ENCODE data around the gene HOXB3. TPM values are rescaled to one million over a fixed set of nuclear protein-coding genes. Genes with fewer than 3 reads are reported as not detected.

HOXB3 gene
- total RNA-seq, 4 donors from 2014 or later, result 25.7 to 57.1 (median 34.9) TPM

DNA sequence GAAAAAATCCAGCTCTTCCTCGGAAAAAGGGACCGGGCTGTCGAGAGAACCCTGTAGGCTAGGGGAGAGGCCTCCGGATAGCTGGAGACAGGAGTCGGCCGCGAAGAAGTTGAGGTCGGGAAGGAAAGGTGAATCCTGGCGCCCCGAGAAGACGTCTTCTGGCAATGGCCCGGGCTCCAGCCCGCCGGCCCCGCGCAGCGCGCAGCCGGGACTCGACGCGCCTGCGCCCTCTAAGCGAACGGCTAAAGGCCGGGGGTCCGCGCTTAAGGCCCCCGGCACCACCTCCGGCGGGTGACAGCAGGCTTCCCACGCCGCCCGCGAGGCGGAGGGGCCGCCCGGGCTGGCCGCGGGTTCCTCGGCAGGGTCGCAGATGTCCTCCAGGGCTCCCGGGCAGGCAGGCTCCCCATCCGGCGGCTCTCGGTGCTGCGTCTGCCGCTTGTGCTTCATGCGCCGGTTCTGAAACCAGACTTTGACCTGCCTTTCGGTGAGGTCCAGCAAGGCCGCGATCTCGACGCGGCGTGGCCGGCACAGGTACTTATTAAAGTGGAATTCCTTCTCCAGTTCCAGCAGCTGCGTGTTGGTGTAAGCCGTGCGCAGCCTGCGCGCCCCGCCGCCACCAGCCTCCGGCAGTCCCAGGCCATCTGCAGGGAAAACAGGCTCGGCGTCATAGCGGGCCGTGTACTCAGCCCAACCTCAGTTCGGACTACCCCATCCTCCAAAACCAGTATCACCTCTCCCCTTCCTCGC, 46.8 kb downstream of the HOXB3 start:
- Histone ChIP-seq H3K4me3 (peak overlapping the region; percentile 45 to 74 (median 60)), H3K36me3 (no peaks in the 10 kb centered on the region), H3K27ac (peak overlapping the region; percentile 89 to 95 (median 94)), H3K9me3 (no peaks in the 10 kb centered on the region), H3K4me1 (peaks cover 18 to 56% (median 30%) of the 10 kb centered on the region in 4 donors), H3K27me3 (peaks cover 17% of the 10 kb centered on the region)
- intact Hi-C loops (cut with DNase I; ENCODE audit: low total_unique reads) (loop anchor here (5.0 kb wide), 2 partner anchors 34 to 51 kb away; partner anchors contain the start of gene HOXB4), in situ Hi-C loops (cut with MboI; ENCODE audit: low pct_ligation_motif_present in 1 of 4, low pct_unique_long_range_greater_than_20kb in 1 of 4, low sequenced_read_pairs in 3 of 4) (no loop called here)
- TF ChIP-seq, protein P1, sequence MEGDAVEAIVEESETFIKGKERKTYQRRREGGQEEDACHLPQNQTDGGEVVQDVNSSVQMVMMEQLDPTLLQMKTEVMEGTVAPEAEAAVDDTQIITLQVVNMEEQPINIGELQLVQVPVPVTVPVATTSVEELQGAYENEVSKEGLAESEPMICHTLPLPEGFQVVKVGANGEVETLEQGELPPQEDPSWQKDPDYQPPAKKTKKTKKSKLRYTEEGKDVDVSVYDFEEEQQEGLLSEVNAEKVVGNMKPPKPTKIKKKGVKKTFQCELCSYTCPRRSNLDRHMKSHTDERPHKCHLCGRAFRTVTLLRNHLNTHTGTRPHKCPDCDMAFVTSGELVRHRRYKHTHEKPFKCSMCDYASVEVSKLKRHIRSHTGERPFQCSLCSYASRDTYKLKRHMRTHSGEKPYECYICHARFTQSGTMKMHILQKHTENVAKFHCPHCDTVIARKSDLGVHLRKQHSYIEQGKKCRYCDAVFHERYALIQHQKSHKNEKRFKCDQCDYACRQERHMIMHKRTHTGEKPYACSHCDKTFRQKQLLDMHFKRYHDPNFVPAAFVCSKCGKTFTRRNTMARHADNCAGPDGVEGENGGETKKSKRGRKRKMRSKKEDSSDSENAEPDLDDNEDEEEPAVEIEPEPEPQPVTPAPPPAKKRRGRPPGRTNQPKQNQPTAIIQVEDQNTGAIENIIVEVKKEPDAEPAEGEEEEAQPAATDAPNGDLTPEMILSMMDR (IDR thresholded peaks at IDR 0.05), result peak in 4 of 5 experiments; percentile 3 to 51 (median 28)
- no peak for TF ChIP-seq EP300 (IDR thresholded peaks at IDR 0.05; ENCODE audit: low read depth)
- TF ChIP-seq POLR2A (IDR thresholded peaks at IDR 0.05), result no peak
- peak in 1 of 3 donors; percentile 18 for TF ChIP-seq POLR2AphosphoS5 (IDR thresholded peaks at IDR 0.05)
- peak; percentile 57 for DNase-seq
- 16% methylated on average over 65 of the region's 72 CpGs; no CpG with 5 or more reads in 1 of the 2 donors for WGBS, 2 donors (ENCODE audit: low coverage in 1 of 2)

DNA sequence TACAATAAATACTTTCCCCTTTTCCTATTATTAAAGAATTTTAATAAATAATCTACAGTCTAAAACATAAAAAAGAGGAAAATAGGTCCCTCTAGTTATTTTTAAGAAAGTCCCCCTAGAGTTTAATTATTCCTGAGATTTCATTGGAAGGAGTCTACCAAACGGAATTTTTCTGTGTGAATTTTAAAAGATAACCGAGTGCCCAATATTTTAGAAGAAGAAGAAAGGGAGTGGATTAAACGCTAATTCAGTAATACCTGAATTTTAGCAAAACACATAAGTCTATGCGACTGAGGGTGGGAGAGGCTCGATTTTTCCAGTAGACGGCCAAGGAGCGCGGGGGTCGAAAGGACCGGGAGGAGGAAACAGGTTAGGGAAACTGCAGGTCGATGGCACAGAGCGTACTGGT, 47.3 kb downstream of the HOXB3 start:
- no peak for TF ChIP-seq POLR2A (IDR thresholded peaks at IDR 0.05)
- TF ChIP-seq, protein P1 (IDR thresholded peaks at IDR 0.05), result no peak
- no peak for TF ChIP-seq POLR2AphosphoS5 (IDR thresholded peaks at IDR 0.05)
- TF ChIP-seq EP300 (IDR thresholded peaks at IDR 0.05; ENCODE audit: low read depth), result no peak
- Histone ChIP-seq H3K4me3 (peak overlapping the region; percentile 45 to 74 (median 60)), H3K27me3 (peaks cover 17% of the 10 kb centered on the region), H3K36me3 (no peaks in the 10 kb centered on the region), H3K27ac (peak overlapping the region; percentile 89 to 95 (median 94)), H3K9me3 (no peaks in the 10 kb centered on the region), H3K4me1 (peaks cover 18 to 50% (median 26%) of the 10 kb centered on the region in 4 donors)
- DNase-seq, result no peak
- 11 to 14% methylated on average over 6 to 12 of the region's 12 CpGs for WGBS, 2 donors (ENCODE audit: low coverage in 1 of 2)
- in situ Hi-C loops (cut with MboI; ENCODE audit: low pct_ligation_motif_present in 1 of 4, low pct_unique_long_range_greater_than_20kb in 1 of 4, low sequenced_read_pairs in 3 of 4), result no loop called here
- intact Hi-C loops (cut with DNase I; ENCODE audit: low total_unique reads), result loop anchor here (5.0 kb wide), 2 partner anchors 35 to 50 kb away; partner anchors contain the start of gene HOXB4

DNA sequence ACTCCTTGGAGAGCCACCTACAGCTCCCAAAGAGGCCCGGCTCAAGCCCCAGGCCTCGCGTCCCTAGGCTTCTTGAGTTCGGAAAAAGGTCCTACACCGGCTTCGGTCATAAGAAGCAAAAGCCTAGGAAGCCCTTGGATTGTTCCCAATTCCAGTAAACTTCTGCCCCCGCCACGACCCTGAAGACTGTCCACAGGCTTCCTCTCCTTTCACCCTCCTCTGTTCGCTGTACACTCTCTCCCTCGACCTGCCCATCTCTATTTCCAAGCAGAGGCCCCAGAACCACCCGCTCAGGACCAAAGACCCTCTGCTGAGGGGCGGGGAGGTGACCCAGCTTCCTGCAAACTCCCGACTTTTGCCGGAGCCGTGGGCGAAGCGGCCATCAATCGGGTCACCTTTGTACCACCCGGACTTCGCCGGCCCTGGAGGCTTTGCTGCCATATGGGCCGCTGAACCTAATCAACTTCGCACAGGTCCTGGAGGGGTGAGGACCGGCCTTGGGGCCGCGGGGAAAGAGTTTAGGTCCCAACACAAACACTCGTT, 47.9 kb downstream of the HOXB3 start:
- peak overlapping the region; percentile 89 to 95 (median 94) for H3K27ac ChIP-seq
- intact Hi-C loops (cut with DNase I; ENCODE audit: low total_unique reads), result loop anchor here (5.0 kb wide), 2 partner anchors 35 to 50 kb away; partner anchors contain the start of gene HOXB4
- no peak for TF ChIP-seq POLR2A (IDR thresholded peaks at IDR 0.05)
- TF ChIP-seq, protein P1 (IDR thresholded peaks at IDR 0.05), result no peak
- no peak for TF ChIP-seq EP300 (IDR thresholded peaks at IDR 0.05; ENCODE audit: low read depth)
- no peak for TF ChIP-seq POLR2AphosphoS5 (IDR thresholded peaks at IDR 0.05)
- H3K36me3 ChIP-seq, result no peaks in the 10 kb centered on the region
- in situ Hi-C loops (cut with MboI; ENCODE audit: low pct_ligation_motif_present in 1 of 4, low pct_unique_long_range_greater_than_20kb in 1 of 4, low sequenced_read_pairs in 3 of 4), result no loop called here
- no peaks in the 10 kb centered on the region for H3K9me3 ChIP-seq
- 33 to 51% methylated on average over 8 to 27 of the region's 27 CpGs for WGBS, 2 donors (ENCODE audit: low coverage in 1 of 2)
- DNase-seq, result no peak
- peaks cover 18 to 45% (median 22%) of the 10 kb centered on the region in 4 donors for H3K4me1 ChIP-seq
- peaks cover 17% of the 10 kb centered on the region for H3K27me3 ChIP-seq
- peak overlapping the region; percentile 45 to 74 (median 60) for H3K4me3 ChIP-seq

DNA sequence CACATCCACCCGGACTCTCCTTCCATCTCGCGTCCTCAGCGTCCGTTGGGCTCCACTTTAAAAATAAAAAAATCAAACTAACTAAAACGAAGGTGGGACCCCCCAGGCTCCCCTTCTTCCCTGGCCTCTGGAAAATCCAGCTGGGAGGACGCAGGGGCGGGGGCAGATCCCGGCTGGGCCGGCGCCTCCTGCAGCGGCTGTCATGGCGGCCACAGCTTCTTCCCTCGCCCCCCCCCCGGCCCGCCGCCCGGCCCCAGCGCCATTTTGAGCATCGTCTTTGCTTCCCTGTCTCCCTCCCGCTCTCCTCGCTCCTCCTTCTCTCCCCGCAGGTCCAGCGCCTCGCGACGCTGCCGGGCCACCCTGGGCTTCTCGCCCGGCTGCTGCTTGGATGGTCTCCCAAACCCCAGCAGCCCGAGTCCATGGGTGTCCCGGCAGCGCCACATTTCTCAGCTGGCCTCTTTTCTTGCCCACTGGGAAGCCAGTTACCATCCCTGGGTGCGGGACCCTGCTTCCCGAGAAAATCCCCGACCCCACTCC, 48.4 kb downstream of the HOXB3 start:
- TF ChIP-seq POLR2AphosphoS5 (IDR thresholded peaks at IDR 0.05) (peak in 2 of 3 donors; percentile 49 to 67), POLR2A (IDR thresholded peaks at IDR 0.05) (no peak)
- peaks cover 15 to 40% (median 18%) of the 10 kb centered on the region in 4 donors for H3K4me1 ChIP-seq
- H3K27me3 ChIP-seq, result peaks cover 17% of the 10 kb centered on the region
- intact Hi-C loops (cut with DNase I; ENCODE audit: low total_unique reads) (loop anchor here (5.0 kb wide), 2 partner anchors 36 to 49 kb away; partner anchors contain the start of gene HOXB4), in situ Hi-C loops (cut with MboI; ENCODE audit: low pct_ligation_motif_present in 1 of 4, low pct_unique_long_range_greater_than_20kb in 1 of 4, low sequenced_read_pairs in 3 of 4) (no loop called here)
- peak overlapping the region; percentile 89 to 95 (median 94) for H3K27ac ChIP-seq
- peak; percentile 47 for DNase-seq
- H3K36me3 ChIP-seq, result no peaks in the 10 kb centered on the region
- H3K4me3 ChIP-seq, result peak overlapping the region; percentile 45 to 74 (median 60)
- no peaks in the 10 kb centered on the region for H3K9me3 ChIP-seq
- 42 to 53% methylated on average over 7 to 35 of the region's 36 CpGs for WGBS, 2 donors (ENCODE audit: low coverage in 1 of 2)

Measured in transverse colon (tissue), 4 donors.